Trophoblast cell (in vitro differentiated cells and primary cell): ENCODE data around the gene TOMM70.

Source experiments
- DNase-seq, 2 donors: peaks; one replicate each; pipeline ENCODE4 v3.0.0-alpha.2; 2016
- H2AFZ ChIP-seq: 2 replicates; pipeline ENCODE4 v1.6.1; 2013; ENCODE audit warnings: low read length, moderate library complexity, mild to moderate bottlenecking; ENCODE audit not compliant: insufficient read depth, poor library complexity
- H2AK5ac ChIP-seq: 2 replicates; pipeline ENCODE4 v1.6.1; 2013; ENCODE audit warnings: mild to moderate bottlenecking, low read length
- H2BK120ac ChIP-seq: 2 replicates; pipeline ENCODE4 v1.6.1; 2013; ENCODE audit warnings: low read length, mild to moderate bottlenecking, moderate library complexity; ENCODE audit not compliant: insufficient read depth, poor library complexity
- H2BK12ac ChIP-seq: 2 replicates; pipeline ENCODE4 v1.6.1; 2013; ENCODE audit warnings: mild to moderate bottlenecking, low read length, moderate library complexity
- H2BK5ac ChIP-seq: 2 replicates; pipeline ENCODE4 v1.6.1; 2013; ENCODE audit warnings: low read length, low read depth, moderate library complexity, mild to moderate bottlenecking; ENCODE audit not compliant: poor library complexity
- H3K14ac ChIP-seq: 2 replicates; pipeline ENCODE4 v1.6.1; 2013; ENCODE audit warnings: mild to moderate bottlenecking, low read length
- H3K18ac ChIP-seq: 2 replicates; pipeline ENCODE4 v1.6.1; 2013; ENCODE audit warnings: mild to moderate bottlenecking, low read length
- H3K23ac ChIP-seq: 2 replicates; pipeline ENCODE4 v1.6.1; 2013; ENCODE audit warnings: low read length
- H3K27ac ChIP-seq: 2 replicates; pipeline ENCODE4 v1.5.1; 2013; ENCODE audit warnings: low read depth, mild to moderate bottlenecking, inconsistent platforms, low read length, moderate library complexity
- H3K27me3 ChIP-seq: 2 replicates; pipeline ENCODE4 v1.6.1; 2013; ENCODE audit warnings: inconsistent platforms, mild to moderate bottlenecking, low read length, moderate library complexity; ENCODE audit not compliant: insufficient read depth
- H3K36me3 ChIP-seq, 2 experiments: 1 replicate in 1 of 2; 2 replicates in 1 of 2; pipeline ENCODE4 v1.6.1; 2013; ENCODE audit warnings: low read length in 2 of 2, mild to moderate bottlenecking in 2 of 2, moderate library complexity in 1 of 2; ENCODE audit not compliant: insufficient read depth in 2 of 2, control insufficient read depth in 1 of 2
- H3K4ac ChIP-seq: 2 replicates; pipeline ENCODE4 v1.6.1; 2013; ENCODE audit warnings: low read depth, mild to moderate bottlenecking, low read length, moderate library complexity
- H3K4me1 ChIP-seq, 2 experiments: 1 replicate in 1 of 2; 2 replicates in 1 of 2; pipeline ENCODE4 v1.6.1; 2013; ENCODE audit warnings: low read length in 2 of 2, mild to moderate bottlenecking in 2 of 2, moderate library complexity in 1 of 2; ENCODE audit not compliant: insufficient read depth in 2 of 2, control insufficient read depth in 1 of 2
- H3K4me2 ChIP-seq: 2 replicates; pipeline ENCODE4 v1.6.1; 2013; ENCODE audit warnings: inconsistent platforms, mild to moderate bottlenecking, low read length, moderate library complexity
- H3K4me3 ChIP-seq: 2 replicates; pipeline ENCODE4 v1.5.1; 2013; ENCODE audit warnings: mild to moderate bottlenecking, low read depth, low read length, inconsistent platforms
- H3K79me1 ChIP-seq: one replicate; pipeline ENCODE4 v1.6.1; 2013; ENCODE audit warnings: low read length
- H3K79me2 ChIP-seq: 2 replicates; pipeline ENCODE4 v1.6.1; 2013; ENCODE audit warnings: low read length, mild to moderate bottlenecking; ENCODE audit not compliant: control insufficient read depth, insufficient read depth, poor library complexity
- H3K9ac ChIP-seq: 2 replicates; pipeline ENCODE4 v1.6.1; 2013; ENCODE audit warnings: mild to moderate bottlenecking, low read length
- H3K9me3 ChIP-seq: 2 replicates; pipeline ENCODE4 v1.6.1; 2013; ENCODE audit warnings: low read depth, mild to moderate bottlenecking, control low read depth, inconsistent platforms, low read length; ENCODE audit not compliant: insufficient read depth
- H4K12ac ChIP-seq: 2 replicates; pipeline ENCODE4 v1.6.1; 2013; ENCODE audit warnings: low read depth, mild to moderate bottlenecking, low read length, moderate library complexity
- H4K8ac ChIP-seq: 2 replicates; pipeline ENCODE4 v1.6.1; 2013; ENCODE audit warnings: low read depth, mild to moderate bottlenecking, low read length, moderate library complexity
- H4K91ac ChIP-seq: one replicate; pipeline ENCODE4 v1.6.1; 2013; ENCODE audit warnings: low read depth, mild to moderate bottlenecking, low read length, moderate library complexity
- WGBS: extraction: QIAGEN DNeasy Blood & Tissue Kit; methylation state at CpG from one replicate; pipeline ENCODE4 v1.1.7; 2013; ENCODE audit warnings: missing lambda C conversion rate; ENCODE audit not compliant: insufficient read length, insufficient coverage; ENCODE audit errors: extremely low coverage; 5-methylcytosine and 5-hydroxymethylcytosine counted together

The TOMM70 gene

GRCh38 chr3:100443690-100444089 lies 42.8 kb upstream of the TOMM70 start:
- H3K9me3 ChIP-seq, result peaks cover 2% of the 10 kb centered on the region
- H3K4me3 ChIP-seq, result no peak overlapping the region
- no peak for DNase-seq
- H4K12ac ChIP-seq, result no peak overlapping the region
- no peaks in the 10 kb centered on the region for H3K36me3 ChIP-seq
- H3K27me3 ChIP-seq, result no peaks in the 10 kb centered on the region
- H2AK5ac ChIP-seq, result no peak overlapping the region
- H3K9ac ChIP-seq, result no peak overlapping the region
- no peak overlapping the region for H2BK5ac ChIP-seq
- H2BK12ac ChIP-seq, result no peak overlapping the region
- H3K4me1 ChIP-seq, result no peaks in the 10 kb centered on the region
- no peak overlapping the region for H3K18ac ChIP-seq
- no peak overlapping the region for H4K91ac ChIP-seq
- no peak overlapping the region for H3K23ac ChIP-seq
- H3K4me2 ChIP-seq, result no peak overlapping the region
- no peaks in the 10 kb centered on the region for H3K79me2 ChIP-seq
- no peak overlapping the region for H2AFZ ChIP-seq
- H2BK120ac ChIP-seq, result no peak overlapping the region
- H3K4ac ChIP-seq, result no peak overlapping the region
- no peak overlapping the region for H3K27ac ChIP-seq
- no peaks in the 10 kb centered on the region for H3K79me1 ChIP-seq
- no peak overlapping the region for H3K14ac ChIP-seq
- no peak overlapping the region for H4K8ac ChIP-seq

- no peaks in the 10 kb centered on the region for H3K79me1 ChIP-seq
- H4K91ac ChIP-seq, result no peak overlapping the region
Observed at GRCh38 chr3:100440895-100441294, 40.0 kb upstream of the TOMM70 start.

DNA sequence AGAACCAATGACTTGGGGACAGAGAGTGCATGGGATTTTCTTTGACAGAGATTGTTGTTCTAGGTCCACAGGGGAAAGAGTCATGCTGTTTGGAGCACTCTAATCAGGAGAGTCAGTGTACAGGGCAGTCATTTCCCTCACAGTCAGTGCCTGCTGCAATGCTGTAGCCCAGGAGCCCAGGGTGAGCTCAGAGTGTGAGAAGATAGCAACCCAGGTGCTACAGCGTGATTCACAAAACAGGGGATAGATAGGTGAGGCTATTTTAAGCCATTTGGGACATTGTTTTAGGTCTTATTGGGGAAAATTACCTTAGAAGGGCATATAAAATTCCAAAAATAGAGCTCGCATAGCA lies 37.7 kb upstream of the TOMM70 start:
- WGBS, result no CpG with 5 or more reads among the region's 2 CpGs
- Histone ChIP-seq H4K91ac (no peak overlapping the region), H2AFZ (no peak overlapping the region)

More at GRCh38 chr3:100440895-100441294, 40.0 kb upstream of the TOMM70 start:
- Histone ChIP-seq H2AK5ac (no peak overlapping the region), H3K4ac (no peak overlapping the region), H3K14ac (no peak overlapping the region), H2BK5ac (no peak overlapping the region), H3K23ac (no peak overlapping the region), H3K27me3 (no peaks in the 10 kb centered on the region), H3K4me1 (no peaks in the 10 kb centered on the region), H2BK12ac (no peak overlapping the region), H3K18ac (no peak overlapping the region), H3K4me3 (no peak overlapping the region), H3K9me3 (peaks cover 2% of the 10 kb centered on the region), H3K79me2 (no peaks in the 10 kb centered on the region), H3K36me3 (no peaks in the 10 kb centered on the region), H3K9ac (no peak overlapping the region), H4K12ac (no peak overlapping the region), H2BK120ac (no peak overlapping the region), H3K4me2 (no peak overlapping the region), H2AFZ (no peak overlapping the region), H3K27ac (no peak overlapping the region), H4K8ac (no peak overlapping the region)
- no peak for DNase-seq
- no CpG with 5 or more reads among the region's 3 CpGs for WGBS

GRCh38 chr3:100437721-100438622 lies 37.1 kb upstream of the TOMM70 start:
- no peak for DNase-seq
- no peaks in the 10 kb centered on the region for H3K36me3 ChIP-seq
- H4K91ac ChIP-seq, result no peak overlapping the region
- no peak overlapping the region for H2AFZ ChIP-seq
- no peak overlapping the region for H3K4me2 ChIP-seq
- no peak overlapping the region for H3K4ac ChIP-seq
- H3K14ac ChIP-seq, result no peak overlapping the region
- H2BK5ac ChIP-seq, result no peak overlapping the region
- H3K79me1 ChIP-seq, result no peaks in the 10 kb centered on the region
- no peak overlapping the region for H4K8ac ChIP-seq
- H2BK12ac ChIP-seq, result no peak overlapping the region
- no peak overlapping the region for H2BK120ac ChIP-seq
- H4K12ac ChIP-seq, result no peak overlapping the region
- H2AK5ac ChIP-seq, result no peak overlapping the region
- no peaks in the 10 kb centered on the region for H3K9me3 ChIP-seq
- no peaks in the 10 kb centered on the region for H3K4me1 ChIP-seq
- H3K23ac ChIP-seq, result no peak overlapping the region
- no peak overlapping the region for H3K27ac ChIP-seq
- H3K79me2 ChIP-seq, result no peaks in the 10 kb centered on the region
- H3K27me3 ChIP-seq, result no peaks in the 10 kb centered on the region
- no peak overlapping the region for H3K4me3 ChIP-seq
- WGBS, result no CpG with 5 or more reads among the region's 3 CpGs
- H3K9ac ChIP-seq, result no peak overlapping the region
- H3K18ac ChIP-seq, result no peak overlapping the region

More for the DNA sequence above, 37.7 kb upstream of the TOMM70 start:
- H3K9me3 ChIP-seq, result no peaks in the 10 kb centered on the region
- H3K9ac ChIP-seq, result no peak overlapping the region
- H2BK12ac ChIP-seq, result no peak overlapping the region
- H3K79me1 ChIP-seq, result no peaks in the 10 kb centered on the region
- no peak overlapping the region for H3K18ac ChIP-seq
- H2BK120ac ChIP-seq, result no peak overlapping the region
- H3K23ac ChIP-seq, result no peak overlapping the region
- H3K27me3 ChIP-seq, result no peaks in the 10 kb centered on the region
- no peak overlapping the region for H4K12ac ChIP-seq
- no peaks in the 10 kb centered on the region for H3K4me1 ChIP-seq
- no peak overlapping the region for H3K4ac ChIP-seq
- H2AK5ac ChIP-seq, result no peak overlapping the region
- H3K79me2 ChIP-seq, result no peaks in the 10 kb centered on the region
- H3K4me2 ChIP-seq, result no peak overlapping the region
- H3K36me3 ChIP-seq, result no peaks in the 10 kb centered on the region
- no peak overlapping the region for H3K27ac ChIP-seq
- no peak overlapping the region for H4K8ac ChIP-seq
- no peak overlapping the region for H3K14ac ChIP-seq
- no peak overlapping the region for H2BK5ac ChIP-seq
- no peak overlapping the region for H3K4me3 ChIP-seq
- DNase-seq, result no peak
